CD14-positive monocyte (primary cell): ENCODE measurements around the gene LIF. TPM values are rescaled to one million over a fixed set of nuclear protein-coding genes. Genes with fewer than 3 reads are reported as not detected.

Experiments
- DNase-seq, 3 donors: peaks; one replicate each; pipeline ENCODE4 v3.0.0-alpha.2; 2011 to 2022
- H2AFZ ChIP-seq: 2 replicates; pipeline ENCODE4 v1.6.0; 2012; ENCODE audit warnings: mild to moderate bottlenecking, low read depth, low read length, inconsistent platforms; ENCODE audit not compliant: insufficient read depth, poor library complexity, severe bottlenecking
- H3K27ac ChIP-seq, 2 donors: 1 replicate in 1 of 2; 2 replicates in 1 of 2; pipeline ENCODE4 v1.5.1; 2012 to 2013; ENCODE audit warnings: low read length in 2 of 2, control low read depth in 1 of 2, inconsistent platforms in 1 of 2, low read depth in 1 of 2, mild to moderate bottlenecking in 1 of 2
- H3K27me3 ChIP-seq, 2 donors: one replicate each; pipeline versions ENCODE4 v1.6.0 to v1.6.1; 2011 to 2013; ENCODE audit warnings: low read length in 2 of 2; ENCODE audit not compliant: control insufficient read depth in 2 of 2, insufficient read depth in 2 of 2
- H3K36me3 ChIP-seq, 2 donors: replicated peaks in 1 of 2; 1 replicate in 1 of 2; 2 replicates in 1 of 2; pipeline versions ENCODE4 v1.5.1 to v1.6.1; 2012 to 2013; ENCODE audit warnings: low read length in 2 of 2, control low read depth in 1 of 2, inconsistent platforms in 1 of 2, mild to moderate bottlenecking in 1 of 2; ENCODE audit not compliant: insufficient read depth in 2 of 2, control insufficient read depth in 1 of 2
- H3K4me1 ChIP-seq, 2 donors: 1 replicate in 1 of 2; 2 replicates in 1 of 2; pipeline versions ENCODE4 v1.5.1 to v1.6.1; 2012 to 2013; ENCODE audit warnings: low read length in 2 of 2, control low read depth in 1 of 2, inconsistent platforms in 1 of 2, mild to moderate bottlenecking in 1 of 2, moderate library complexity in 1 of 2; ENCODE audit not compliant: insufficient read depth in 2 of 2, control insufficient read depth in 1 of 2
- H3K4me2 ChIP-seq: replicated peaks from 2 replicates; pipeline ENCODE3; 2012; ENCODE audit warnings: low read length, moderate library complexity, mild to moderate bottlenecking; ENCODE audit not compliant: poor library complexity, severe bottlenecking; ENCODE audit errors: extremely low read depth
- H3K4me3 ChIP-seq, 3 experiments: fragments of 200-600 bp in 1 of 3; sonication (generic) in 1 of 3; replicated peaks in 1 of 3; 1 replicate in 2 of 3; 2 replicates in 1 of 3; pipeline ENCODE4 v1.5.1; 2011 to 2013; ENCODE audit warnings: low read length in 3 of 3, mild to moderate bottlenecking in 3 of 3, control low read depth in 2 of 3, low read depth in 2 of 3, inconsistent platforms in 1 of 3, moderate library complexity in 1 of 3
- H3K79me2 ChIP-seq: 2 replicates; pipeline ENCODE4 v1.6.0; 2012; ENCODE audit warnings: mild to moderate bottlenecking, control low read depth, inconsistent platforms, low read length, moderate library complexity; ENCODE audit not compliant: insufficient read depth
- H3K9ac ChIP-seq: 2 replicates; pipeline ENCODE4 v1.6.0; 2017; ENCODE audit warnings: low read length, mild to moderate bottlenecking; ENCODE audit not compliant: insufficient read depth, poor library complexity, severe bottlenecking
- H3K9me3 ChIP-seq, 2 donors: replicated peaks in 1 of 2; 1 replicate in 1 of 2; 2 replicates in 1 of 2; pipeline versions ENCODE4 v1.5.1 to v1.6.1; 2012 to 2013; ENCODE audit warnings: low read length in 2 of 2, control low read depth in 1 of 2; ENCODE audit not compliant: control insufficient read depth in 1 of 2, insufficient read depth in 1 of 2
- H4K20me1 ChIP-seq: 2 replicates; pipeline ENCODE4 v1.6.0; 2012; ENCODE audit warnings: mild to moderate bottlenecking, low read length, control low read depth, moderate library complexity; ENCODE audit not compliant: insufficient read depth
- H3K27ac Mint-ChIP-seq, 7 donors: one replicate each; pipeline ENCODE4 v1.8.0; 2020; ENCODE audit warnings: mild to moderate bottlenecking in 7 of 7, mixed read lengths in 7 of 7, moderate library complexity in 6 of 7, inconsistent platforms in 2 of 7
- H3K27me3 Mint-ChIP-seq, 3 donors: one replicate each; pipeline ENCODE4 v1.8.0; 2021 to 2022; ENCODE audit warnings: low read depth in 3 of 3, mild to moderate bottlenecking in 3 of 3, mixed read lengths in 3 of 3, moderate library complexity in 3 of 3, inconsistent platforms in 1 of 3
- H3K36me3 Mint-ChIP-seq, 2 donors: one replicate each; pipeline ENCODE4 v1.8.0; 2020; ENCODE audit warnings: mixed read lengths in 2 of 2, inconsistent platforms in 1 of 2, mild to moderate bottlenecking in 1 of 2
- H3K4me1 Mint-ChIP-seq: one replicate; pipeline ENCODE4 v1.8.0; 2020; ENCODE audit warnings: mild to moderate bottlenecking, mixed read lengths
- H3K4me3 Mint-ChIP-seq, 2 donors: one replicate each; pipeline ENCODE4 v1.8.0; 2020; ENCODE audit warnings: mild to moderate bottlenecking in 2 of 2, mixed read lengths in 2 of 2, moderate library complexity in 1 of 2
- H3K9me3 Mint-ChIP-seq, 7 donors: one replicate each; pipeline ENCODE4 v1.8.0; 2020 to 2022; ENCODE audit warnings: mixed read lengths in 7 of 7, mild to moderate bottlenecking in 6 of 7, moderate library complexity in 6 of 7, inconsistent platforms in 2 of 7
- CTCF ChIP-seq: fragments of 200-600 bp; IDR thresholded peaks from one replicate; pipeline ENCODE4 v1.8.0; 2022; ENCODE audit warnings: antibody characterized with exemption, mild to moderate bottlenecking
- WGBS: methylation state at CpG from one replicate; pipeline ENCODE4 v1.1.5; 2013; ENCODE audit warnings: missing lambda C conversion rate; ENCODE audit not compliant: insufficient coverage; 5-methylcytosine and 5-hydroxymethylcytosine counted together
- intact Hi-C, 2 donors: fragments of 100-400 bp; cut with micrococcal nuclease; formaldehyde crosslinking; loops; one replicate each; pipeline versions ENCODE4 v1.15.0 to v1.15.1; 2023
- polyA plus RNA-seq, 3 donors: library from polyadenylated mRNA; depleted of rRNA in 1 of 3; unstranded in 2 of 3; stranded (reverse) in 1 of 3; fragments of 300-500 nt in 2 of 3; fragments of >200 nt in 1 of 3; fragmentation: Illumina TruSeq in 2 of 3; gene quantifications; 1 replicate in 2 of 3; 2 replicates in 1 of 3; pipeline ENCODE4 v1.2.3, GENCODE V29; 2012 to 2021

The LIF gene
- polyA plus RNA-seq, 3 donors, result 7.0 TPM; not detected in 2

- TF ChIP-seq CTCF, result no peak
- Histone ChIP-seq H3K9me3 (no peaks in the 10 kb centered on the region), H4K20me1 (no peaks in the 10 kb centered on the region), H3K9ac (peak overlapping the region; percentile 9), H3K27me3 (peaks cover 0 to 10% of the 10 kb centered on the region in 2 donors), H3K4me1 (peaks cover 73 to 85% of the 10 kb centered on the region in 2 donors), H2AFZ (no peak overlapping the region), H3K27ac (peak overlapping the region in 1 of 2 donors; percentile 70), H3K4me3 (peak overlapping the region in 1 of 3 experiments; percentile 37), H3K79me2 (no peaks in the 10 kb centered on the region), H3K4me2 (peak overlapping the region; percentile 57), H3K36me3 (no peaks in the 10 kb centered on the region)
- peak overlapping the region; percentile 56 to 67 for H3K4me3 Mint-ChIP-seq
- DNase-seq, result no peak
- 86% methylated on average over 3 of the region's 5 CpGs for WGBS
- H3K27me3 Mint-ChIP-seq, result peaks cover 13 to 19% (median 18%) of the 10 kb centered on the region in 3 donors
- peaks cover 6 to 28% of the 10 kb centered on the region in 2 donors for H3K36me3 Mint-ChIP-seq
- intact Hi-C loops, result loop anchor here in 1 of 2 donors (10.0 kb wide), 1 partner anchor 175 kb away; no protein-coding TSS in a partner anchor
- H3K9me3 Mint-ChIP-seq, result peaks cover 0 to 2% (median 0%) of the 10 kb centered on the region in 7 donors
- H3K27ac Mint-ChIP-seq, result peak overlapping the region; percentile 76 to 95 (median 85)
- H3K4me1 Mint-ChIP-seq, result peaks cover 90% of the 10 kb centered on the region
Observed at GRCh38 chr22:30279932-30280331, 33.4 kb upstream of the LIF start.

- Mint-ChIP-seq H3K9me3 (peaks cover 0 to 5% (median 0%) of the 10 kb centered on the region in 7 donors), H3K36me3 (peaks cover 3 to 21% of the 10 kb centered on the region in 2 donors), H3K27ac (peak overlapping the region; percentile 76 to 95 (median 85)), H3K27me3 (peaks cover 11 to 22% (median 19%) of the 10 kb centered on the region in 3 donors), H3K4me1 (peaks cover 90% of the 10 kb centered on the region), H3K4me3 (peak overlapping the region; percentile 56 to 67)
- no peak overlapping the region for H2AFZ ChIP-seq
- no peaks in the 10 kb centered on the region for H3K79me2 ChIP-seq
- no peaks in the 10 kb centered on the region for H4K20me1 ChIP-seq
- no peaks in the 10 kb centered on the region for H3K9me3 ChIP-seq
- WGBS, result 17% methylated on average over 10 of the region's 16 CpGs
- H3K27me3 ChIP-seq, result peaks cover 0 to 10% of the 10 kb centered on the region in 2 donors
- intact Hi-C loops, result no loop called here
- peak overlapping the region in 1 of 3 experiments; percentile 37 for H3K4me3 ChIP-seq
- H3K4me1 ChIP-seq, result peaks cover 71 to 86% of the 10 kb centered on the region in 2 donors
- no peaks in the 10 kb centered on the region for H3K36me3 ChIP-seq
- DNase-seq, result peak; percentile 88 to 92 (median 91)
- H3K27ac ChIP-seq, result peak overlapping the region; percentile 21 to 70
- no peak for TF ChIP-seq CTCF
- H3K9ac ChIP-seq, result peak overlapping the region; percentile 37
- peak overlapping the region; percentile 57 for H3K4me2 ChIP-seq
Observed at GRCh38 chr22:30279046-30279788, 32.7 kb upstream of the LIF start.
